Pons (tissue), 1 donor: ENCODE data around the gene TRMO.

Source experiments
- DNase-seq: peaks from one replicate; pipeline ENCODE4 v3.0.0-alpha.2; 2016; ENCODE audit warnings: low spot score

The TRMO gene

DNA sequence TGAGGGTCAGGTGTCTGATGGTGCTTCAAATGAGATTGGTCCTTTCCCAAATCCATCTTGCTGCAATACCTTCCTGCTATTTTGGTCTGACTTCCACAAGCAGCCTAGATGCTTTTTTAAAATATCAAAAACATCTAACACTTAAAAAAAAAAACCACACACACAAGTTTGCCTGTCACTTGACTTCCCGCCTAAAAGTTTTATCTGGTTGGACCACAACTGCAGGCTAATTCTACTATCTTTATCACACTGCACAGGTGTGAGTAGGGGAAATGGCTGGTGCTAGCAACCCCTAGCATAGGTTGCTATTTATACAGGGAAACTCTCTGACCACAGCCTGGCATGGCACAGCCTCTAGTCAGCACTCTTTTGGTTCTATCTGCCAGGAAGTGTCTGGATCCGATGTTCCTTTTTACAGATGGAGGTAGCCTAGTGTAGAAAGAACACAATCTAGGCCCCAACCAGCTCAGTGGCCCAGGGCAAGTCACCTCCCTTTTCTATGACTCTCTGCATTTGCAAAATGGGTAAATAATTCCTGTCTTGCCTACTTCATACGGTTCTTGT is 15.9 kb upstream of the TRMO start, which contains the start of gene HEMGN:
TSS of gene HEMGN (minus strand) at position 92 of the 564 bp plus-strand sequence. CDS start at position 56, 36 bp downstream.
- no peak for DNase-seq

DNA sequence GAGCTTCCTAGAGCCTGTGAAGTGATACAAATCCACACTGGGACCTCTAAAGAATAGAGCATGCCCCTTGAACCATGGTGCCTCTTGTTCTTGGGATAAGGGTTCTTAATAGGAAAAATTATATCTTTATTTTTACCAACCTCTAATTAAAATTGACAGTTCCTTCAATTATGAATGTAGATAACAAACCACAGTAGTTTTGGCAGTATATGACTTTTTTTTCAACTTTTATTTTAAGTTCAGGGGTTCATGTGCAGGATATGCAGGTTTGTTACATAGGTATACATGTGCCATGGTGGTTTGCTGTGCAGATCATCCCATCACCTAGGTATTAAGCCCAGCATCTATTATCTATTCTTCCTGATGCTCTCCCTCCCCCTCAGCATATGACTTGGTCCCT is 14.7 kb upstream of the TRMO start:
- DNase-seq = no peak

DNA sequence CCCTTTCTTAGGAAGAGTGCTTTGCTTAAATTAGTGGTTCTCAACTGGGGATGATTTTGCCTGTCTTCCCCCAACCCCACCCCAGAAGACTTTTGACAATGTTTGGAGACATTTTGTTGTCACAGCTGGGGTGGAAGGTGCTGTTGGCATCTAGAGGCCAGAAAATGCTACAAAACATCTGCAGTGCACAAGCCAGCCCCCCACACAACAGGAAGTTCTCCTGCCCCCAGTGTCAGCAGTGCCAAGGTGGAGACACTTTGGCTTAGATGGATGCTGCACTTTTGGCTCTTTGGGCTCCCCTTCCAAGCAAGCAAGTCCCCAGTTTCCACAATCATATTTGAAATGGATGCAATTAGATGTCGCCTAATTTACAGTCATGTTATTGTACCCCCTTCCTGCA is 13.0 kb upstream of the TRMO start:
- DNase-seq = no peak

DNA sequence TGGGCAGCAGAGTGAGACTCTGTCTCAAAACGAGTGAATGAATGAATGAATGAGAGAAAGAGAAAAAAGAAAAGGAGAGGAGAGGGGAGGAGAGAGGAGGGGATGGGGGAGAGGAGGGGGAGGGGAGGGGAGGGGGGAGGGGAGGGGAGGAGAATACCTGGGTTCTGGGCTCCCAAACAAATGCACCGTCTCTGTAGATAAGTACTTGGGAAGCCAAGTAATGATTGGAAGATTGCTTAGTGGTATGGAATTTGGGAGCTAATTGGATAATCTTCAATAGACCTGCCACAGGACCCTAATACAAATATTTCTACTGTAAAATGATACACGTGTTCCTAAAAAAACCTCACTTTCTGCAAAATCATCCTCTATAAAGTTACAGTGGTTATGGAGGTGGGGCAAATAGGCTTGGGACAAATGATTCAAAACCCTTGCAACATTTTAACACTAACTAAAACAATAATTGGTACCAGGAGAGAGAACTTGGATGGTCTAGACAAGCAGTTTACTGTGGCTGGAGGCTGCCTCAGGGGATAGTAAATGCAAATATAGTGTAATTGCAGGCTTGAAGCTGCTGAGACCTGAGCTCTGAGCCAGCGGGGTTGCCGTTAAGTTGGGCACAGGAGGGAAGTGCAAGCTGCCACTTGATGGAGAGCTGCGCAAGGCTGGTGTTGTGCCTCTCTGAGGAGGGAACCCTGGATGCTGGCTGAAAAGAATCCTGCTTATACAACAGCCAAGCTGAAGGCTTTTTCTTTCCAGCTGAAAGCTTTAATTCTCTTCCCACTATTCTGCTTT is 12.2 kb upstream of the TRMO start:
- DNase-seq = no peak

DNA sequence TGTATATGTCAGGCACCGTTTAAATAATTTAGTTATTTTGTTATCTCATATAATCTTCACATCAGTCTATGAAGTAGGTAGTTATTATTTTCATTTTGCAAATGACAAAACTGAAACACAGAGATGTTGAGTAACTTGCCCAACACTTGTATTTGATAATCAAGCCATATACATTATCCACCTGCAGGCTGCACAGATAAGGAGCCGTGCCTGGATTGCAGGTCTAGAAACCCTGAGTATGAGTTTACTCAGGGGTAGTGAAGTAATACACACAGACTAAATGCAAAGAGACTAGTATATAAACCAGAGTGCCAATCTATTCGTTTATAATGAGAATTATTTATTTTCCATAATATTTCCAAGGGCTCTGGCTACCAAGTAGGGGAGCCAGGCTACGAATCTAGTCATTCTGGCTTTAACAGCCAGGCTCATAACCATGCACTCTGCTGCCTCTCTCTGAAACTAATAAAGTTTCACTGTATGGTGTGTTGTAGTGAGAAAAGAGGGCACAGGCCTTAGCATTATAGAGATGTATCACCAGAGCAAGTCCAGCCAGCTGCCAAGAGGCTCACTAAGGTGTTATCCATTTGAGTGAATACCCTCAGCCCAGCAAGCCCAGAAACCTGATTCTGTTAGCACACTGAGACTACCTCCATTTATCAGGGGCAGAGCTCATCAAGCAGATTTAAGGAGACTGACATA is 11.1 kb upstream of the TRMO start:
- no peak for DNase-seq

DNA sequence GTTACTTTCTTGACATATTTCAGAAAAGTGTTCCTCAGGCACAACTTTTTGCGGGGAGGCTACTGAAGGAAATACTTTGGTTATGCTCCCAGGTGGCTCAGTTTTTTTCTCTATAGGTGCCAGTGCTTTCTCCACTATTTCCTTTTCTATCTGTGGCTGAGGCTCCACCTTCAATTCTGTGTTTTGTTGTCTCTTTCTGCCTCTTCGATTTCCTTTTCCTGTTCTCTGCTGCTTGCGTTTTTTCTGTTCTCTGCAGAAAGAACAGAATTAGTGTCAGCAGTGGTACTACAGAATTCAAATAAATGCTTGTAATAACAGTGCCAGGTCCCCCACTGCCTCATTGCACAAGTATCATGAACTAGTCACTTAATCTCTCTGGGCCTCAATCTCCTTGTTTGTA is 8.7 kb upstream of the TRMO start:
- DNase-seq = no peak

DNA sequence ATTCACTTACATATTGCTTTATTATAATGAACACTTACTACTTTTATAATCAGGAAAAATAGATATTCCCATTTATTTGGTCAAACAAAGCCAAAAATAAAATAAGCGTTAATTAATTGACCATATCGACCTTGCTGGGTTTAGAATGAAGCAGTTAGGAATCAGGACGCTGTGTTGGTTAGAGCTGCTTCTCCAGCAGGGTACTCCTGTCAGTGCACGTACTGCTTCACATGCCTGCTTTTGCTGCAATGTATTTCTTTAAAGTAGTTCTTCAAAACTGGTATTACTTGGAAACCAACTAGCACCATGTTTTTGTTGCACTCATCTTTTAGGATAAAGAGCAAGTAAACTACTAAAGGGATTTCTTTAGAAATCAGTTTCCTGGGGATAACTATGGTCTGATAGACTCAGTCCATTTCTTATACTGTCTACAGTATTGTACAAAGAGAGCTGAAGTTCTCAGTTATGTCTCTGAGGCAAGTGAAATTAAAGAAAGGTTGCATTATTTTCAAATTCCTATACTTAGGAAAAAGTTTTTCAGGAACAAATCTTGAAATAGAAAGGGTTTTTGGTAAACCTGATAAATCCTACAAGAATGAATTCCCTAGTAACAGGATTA is 6.8 kb upstream of the TRMO start:
- DNase-seq = no peak

DNA sequence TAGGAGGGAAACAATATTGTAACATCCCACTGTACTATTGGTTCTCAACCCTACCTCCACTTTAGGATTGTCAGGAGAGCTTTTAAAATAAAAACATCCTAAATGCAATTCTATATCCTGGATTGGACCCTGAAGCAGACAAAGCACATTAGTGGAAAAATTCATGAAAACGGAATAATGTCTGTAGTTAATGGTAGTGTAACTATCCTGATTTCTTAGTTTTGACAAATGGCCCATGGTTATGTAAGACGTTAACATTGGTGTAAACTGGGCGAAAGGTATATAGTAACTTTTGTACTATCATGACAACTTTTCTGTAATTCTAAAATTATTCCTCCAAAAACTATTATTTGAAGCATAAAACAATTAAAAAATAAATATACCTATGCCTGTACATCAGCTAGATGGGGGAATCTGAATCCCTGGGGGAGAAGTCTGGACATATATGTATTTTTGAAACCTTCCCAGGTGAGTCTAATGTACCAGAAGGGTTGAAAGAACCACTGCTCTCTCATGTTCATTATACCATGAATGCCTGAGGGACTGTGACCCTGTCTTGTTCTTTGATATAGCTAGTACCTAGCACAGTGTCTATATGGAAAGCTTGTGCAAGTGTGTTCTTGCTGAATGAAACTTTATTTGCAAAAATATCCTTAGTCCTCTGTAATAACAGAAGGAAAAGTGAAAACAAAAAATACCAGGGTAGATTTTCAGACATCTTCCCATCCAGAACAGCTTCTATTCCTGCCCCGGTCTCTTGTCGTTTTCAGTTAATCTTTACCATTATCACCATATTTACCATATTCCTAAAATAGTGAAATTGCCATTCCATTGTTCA is 3.4 kb upstream of the TRMO start:
- DNase-seq = no peak

DNA sequence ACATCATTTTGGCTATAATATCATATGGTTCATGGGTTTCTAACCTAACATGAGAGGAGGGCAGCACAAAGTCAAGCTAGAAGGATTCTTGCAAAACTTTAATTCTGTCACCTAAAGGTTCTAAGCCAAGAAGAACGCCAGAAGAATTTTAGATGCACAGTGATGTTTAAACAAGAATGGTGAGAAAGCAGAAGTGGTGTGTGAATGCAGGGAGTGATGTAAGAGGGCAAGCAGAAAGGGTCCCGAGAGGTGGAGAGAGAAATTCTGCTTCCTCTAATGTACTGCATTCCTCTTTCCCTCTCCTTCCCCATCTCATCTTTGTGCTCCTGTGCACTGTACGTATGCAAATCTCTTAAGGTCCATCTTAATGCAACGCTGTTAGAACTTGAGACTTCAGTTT is 2.1 kb upstream of the TRMO start:
- no peak for DNase-seq

DNA sequence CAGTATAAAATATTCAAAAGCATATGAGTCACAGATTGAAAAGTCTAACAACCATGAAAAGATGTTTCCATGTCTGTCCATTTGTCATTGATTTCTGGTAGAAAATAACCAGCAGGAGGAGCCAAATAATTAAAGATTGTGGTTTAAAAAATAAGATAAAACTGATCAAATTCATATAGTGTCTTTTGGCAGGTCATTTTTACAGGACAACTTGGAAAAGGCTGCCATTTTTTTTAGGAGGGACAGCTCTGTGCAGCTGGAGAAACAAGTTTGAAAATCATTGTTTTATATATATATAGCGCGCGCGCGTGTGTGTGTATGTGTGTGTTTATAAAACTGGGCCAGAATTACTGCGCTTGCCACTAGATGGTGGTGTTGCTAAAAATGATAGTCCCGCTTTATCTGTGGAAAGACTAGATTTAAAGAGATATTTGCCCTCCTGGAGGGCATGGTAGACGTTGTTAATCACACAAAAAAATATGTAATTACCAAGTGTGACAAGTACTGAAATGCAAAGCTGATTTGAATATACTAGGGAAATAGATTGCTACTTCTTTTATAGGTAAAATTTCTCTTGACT is 1.3 kb upstream of the TRMO start:
- DNase-seq = peak; percentile 96

DNA sequence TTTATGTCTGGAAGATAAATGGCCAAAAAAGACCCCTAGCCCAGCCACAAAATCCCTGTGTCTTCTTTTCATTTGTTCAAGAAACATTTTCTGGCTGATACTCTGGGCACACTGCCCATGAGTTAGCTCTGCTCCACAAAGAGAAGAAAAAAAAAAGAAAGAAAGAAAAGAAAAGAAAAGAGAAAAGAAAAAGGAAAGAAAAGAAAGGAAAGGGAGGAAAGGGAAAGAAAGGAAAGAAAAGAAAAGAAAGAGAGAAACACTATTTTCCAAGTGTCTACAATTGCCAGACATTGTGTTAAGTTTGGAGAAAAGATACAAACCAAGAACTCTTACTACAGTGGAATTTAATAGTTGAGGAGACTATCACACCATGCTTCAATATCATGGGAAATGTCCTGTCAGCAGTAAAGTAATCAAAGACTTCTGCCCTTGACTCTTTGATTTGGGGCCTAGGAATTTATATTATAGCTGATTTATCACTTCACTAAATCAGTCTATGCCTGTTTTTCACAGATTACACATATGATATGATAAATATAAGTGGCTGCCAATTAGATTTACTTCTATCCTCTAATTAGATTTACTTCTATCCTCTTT is 3.0 kb downstream of the TRMO start:
- DNase-seq = no peak

DNA sequence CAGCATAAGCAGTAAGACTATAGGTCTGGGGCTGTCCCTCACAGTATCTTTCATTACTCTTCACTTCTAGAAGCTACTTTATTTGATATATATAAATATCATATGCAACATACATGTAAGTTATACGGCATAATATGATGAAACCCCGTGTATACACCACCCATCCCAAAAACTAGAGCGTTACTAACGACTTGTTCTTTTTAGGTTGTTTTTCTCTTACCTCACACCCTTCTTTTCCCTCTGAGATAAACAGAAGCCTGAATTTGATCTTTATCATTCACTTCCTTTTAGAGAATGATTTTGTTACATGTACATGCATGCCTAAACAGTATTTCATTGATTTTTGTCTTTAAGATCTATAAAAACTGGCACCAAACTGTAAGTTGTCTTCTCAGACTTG is 3.7 kb downstream of the TRMO start:
- no peak for DNase-seq

DNA sequence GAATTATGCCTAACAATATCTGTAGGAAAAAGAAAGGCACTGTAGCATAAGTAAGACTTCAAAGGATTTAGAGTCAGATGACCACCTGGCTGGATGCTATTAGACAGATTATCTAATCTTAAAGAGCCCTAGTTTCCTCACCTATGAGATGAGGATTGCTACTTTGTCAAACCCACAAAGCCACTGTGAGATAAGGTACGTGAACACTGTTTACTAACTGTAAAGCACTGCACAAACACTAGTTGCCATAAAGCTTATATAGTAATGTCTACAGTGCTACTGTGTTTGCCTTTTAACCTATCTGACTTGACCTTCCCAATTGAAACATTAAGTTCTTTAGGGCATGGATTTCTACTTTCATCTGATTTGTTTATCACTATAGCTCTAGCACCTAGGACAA is 10.3 kb downstream of the TRMO start:
- no peak for DNase-seq

DNA sequence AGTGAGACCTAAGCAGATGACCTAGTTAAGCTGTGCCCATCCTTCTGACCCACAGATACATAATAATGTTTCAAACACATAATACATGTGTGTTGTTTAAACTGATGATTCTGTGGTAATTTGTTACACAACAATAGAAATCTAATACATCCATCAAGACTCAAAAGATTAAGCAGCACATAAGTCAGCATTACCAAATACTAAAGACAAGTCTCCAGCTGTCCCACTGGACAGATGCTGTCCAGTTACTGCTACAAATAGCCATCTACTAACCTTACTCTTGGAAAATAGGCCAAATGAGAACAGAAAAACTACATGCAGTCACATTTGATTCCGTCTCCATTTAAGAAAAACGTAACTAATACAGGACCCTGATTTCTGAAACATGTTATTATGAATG is 10.8 kb downstream of the TRMO start:
- DNase-seq = no peak

DNA sequence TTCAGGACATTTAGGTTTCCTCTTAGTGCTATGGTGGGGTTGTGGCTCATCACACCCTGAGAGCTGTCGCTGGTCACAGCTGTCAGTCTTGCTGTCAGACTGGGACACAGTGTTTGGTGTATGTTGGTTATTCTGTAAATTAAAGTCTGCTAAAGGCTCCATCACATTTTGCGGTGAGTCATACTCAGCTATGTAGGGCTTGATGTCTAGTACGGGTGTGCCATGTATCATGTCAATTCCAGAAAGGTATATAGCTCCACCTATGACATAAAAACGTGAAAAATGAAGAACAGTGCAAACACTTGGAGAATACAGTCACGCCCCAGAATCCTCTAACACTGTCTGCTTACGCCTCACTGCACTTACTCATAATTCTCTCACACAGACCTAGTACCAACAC is 11.9 kb downstream of the TRMO start:
- DNase-seq = no peak

DNA sequence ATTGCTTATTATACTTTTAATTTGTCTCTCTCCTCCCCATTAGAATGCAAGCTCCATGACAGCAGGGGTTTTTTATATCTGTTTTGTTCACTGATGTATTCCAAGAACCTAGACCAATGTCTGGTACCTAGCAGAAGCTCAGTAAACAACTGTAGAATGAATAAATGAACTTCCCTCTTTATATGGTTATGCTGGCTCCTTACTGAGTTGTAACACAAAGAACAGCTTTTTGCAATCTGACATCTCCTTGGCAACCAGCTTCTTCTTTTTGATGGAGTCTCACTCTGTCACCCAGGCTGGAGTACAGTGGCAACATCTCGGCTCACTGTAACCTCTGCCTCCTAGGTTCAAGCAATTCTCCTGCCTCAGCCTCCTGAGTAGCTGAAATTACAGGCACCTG is 13.6 kb downstream of the TRMO start:
- DNase-seq = no peak

DNA sequence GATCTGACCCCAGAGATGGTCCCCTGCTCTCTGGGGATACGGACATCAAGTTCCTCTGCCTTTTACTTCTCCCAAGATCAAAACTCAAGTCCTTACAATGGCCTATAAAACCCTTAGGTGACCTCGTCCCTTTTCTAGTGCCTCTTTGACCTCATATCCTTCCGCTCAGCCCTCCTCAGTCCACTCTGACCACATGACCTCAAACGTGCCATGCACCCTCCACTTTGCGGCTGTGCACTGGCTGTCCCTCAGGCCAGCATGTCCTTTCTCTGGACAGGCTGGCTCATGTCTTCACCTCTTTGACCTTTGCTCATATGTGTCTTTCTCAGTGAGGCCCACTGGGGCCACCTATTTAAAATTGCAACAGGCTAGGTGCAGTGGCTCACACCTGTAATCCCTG is 14.7 kb downstream of the TRMO start:
- no peak for DNase-seq

DNA sequence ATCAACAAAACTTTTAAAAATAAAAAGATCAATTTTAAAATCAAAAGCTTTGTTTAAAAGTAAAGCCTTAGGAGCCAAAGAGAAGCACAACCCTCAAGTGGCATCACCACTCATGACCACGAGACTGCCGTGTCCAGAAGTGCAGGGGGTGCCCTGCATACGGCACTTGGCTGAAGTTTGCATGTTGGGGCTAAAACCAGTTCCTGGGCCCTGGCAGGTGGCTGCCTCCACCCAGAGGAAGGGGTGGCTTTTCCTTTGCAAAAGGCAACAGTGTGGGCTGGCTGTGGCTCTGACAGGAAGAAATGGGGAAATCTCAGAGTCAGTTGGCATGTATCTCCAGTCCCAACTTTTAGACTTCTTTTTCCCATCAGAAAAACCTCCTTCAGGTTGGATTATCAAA is 15.3 kb downstream of the TRMO start:
- DNase-seq = no peak

DNA sequence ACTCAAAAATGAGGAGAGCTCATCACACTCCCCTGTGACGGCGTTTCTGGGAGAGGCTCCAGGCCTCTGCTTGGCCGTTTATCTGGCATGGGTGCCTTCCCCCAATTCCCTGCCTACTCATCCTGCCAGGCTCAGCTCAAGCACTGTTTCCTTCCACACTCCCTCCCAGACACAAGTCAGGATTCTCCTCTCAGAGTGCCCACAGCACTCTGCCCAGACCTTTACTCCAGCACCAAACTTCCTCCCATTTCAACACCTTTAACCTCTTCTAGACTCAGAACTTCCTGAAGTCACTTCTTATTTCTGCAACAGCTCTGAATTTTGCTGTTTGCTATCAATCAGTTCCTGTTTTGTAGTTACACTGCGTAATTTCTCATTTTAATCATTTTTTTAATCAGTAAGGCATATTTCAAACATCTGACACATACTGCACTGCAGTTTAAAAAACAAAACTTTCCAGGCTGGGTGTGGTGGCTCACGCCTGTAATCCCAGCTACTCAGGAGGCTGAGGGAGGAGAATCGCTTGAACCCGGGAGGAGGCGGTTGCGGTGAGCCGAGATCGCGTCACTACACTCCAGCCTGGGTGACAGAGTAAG is 16.0 kb downstream of the TRMO start:
- DNase-seq = peak; percentile 34

DNA sequence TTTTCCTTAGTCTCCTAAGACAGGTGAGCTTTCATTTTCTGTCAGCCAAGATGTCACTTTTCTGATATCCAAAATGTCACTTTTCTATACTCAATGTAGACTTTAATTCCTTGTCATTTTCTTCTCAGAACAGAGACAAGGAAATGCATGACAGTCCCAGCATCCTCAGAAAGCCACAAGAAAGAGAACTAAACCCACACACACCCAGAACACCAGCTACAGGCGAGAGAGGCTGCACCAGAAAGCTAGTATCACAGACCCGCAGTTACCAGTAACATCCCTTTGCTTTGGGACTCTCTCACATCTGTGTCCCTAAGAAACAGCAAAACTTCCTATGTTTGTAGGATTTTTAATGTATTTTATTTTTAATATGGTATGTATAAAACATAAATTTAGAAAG is 17.1 kb downstream of the TRMO start:
- DNase-seq = no peak

DNA sequence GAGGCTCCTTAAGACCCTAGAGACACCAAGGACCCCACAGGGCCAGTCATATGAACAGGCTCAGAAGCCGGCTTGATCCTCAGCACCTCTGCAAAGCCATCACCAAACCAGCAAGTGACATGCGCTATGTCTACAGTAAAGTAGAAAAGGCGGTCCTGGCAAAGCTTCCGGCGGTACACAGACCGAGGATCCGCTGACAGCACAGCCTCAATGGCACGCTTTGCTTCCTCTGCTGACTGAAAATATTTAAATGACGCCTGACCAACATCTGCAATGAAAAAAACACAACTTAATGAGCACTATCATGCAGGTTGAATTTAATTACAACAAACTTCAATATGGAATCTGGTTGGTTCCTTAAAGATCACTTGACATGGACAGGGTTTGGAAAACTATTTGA is 17.6 kb downstream of the TRMO start:
- no peak for DNase-seq
